LHCN-M2 (cell line): ENCODE results near the gene RXRG. TPM values are rescaled to one million over a fixed set of nuclear protein-coding genes. Genes with fewer than 3 reads are reported as not detected.

Source experiments
- DNase-seq: peaks from one replicate; pipeline ENCODE4 v3.0.0-alpha.2; 2012; ENCODE audit warnings: low read depth
- total RNA-seq: library from RNA; depleted of rRNA; stranded (reverse); fragments of >200 nt; gene quantifications from 2 replicates; pipeline ENCODE4 v1.2.3, GENCODE V29; 2014

RXRG gene
- total RNA-seq, 1 experiment from 2014 or later: not detected

- DNase-seq: no peak
Measured at GRCh38 chr1:165451691-165452090, 6.8 kb upstream of the RXRG start.

- DNase-seq: no peak
Measured at GRCh38 chr1:165449131-165449530, 4.2 kb upstream of the RXRG start.

- DNase-seq: no peak
Measured at GRCh38 chr1:165445388-165445787, 462 bp upstream of the RXRG start.

- no peak for DNase-seq
Measured at GRCh38 chr1:165443539-165444311, 1.2 kb downstream of the RXRG start.

- no peak for DNase-seq
Measured at GRCh38 chr1:165442653-165443052, 2.3 kb downstream of the RXRG start.

- no peak for DNase-seq
Measured at GRCh38 chr1:165442053-165442452, 2.9 kb downstream of the RXRG start.

GRCh38 chr1:165441166-165441880 lies 3.6 kb downstream of the RXRG start:
- DNase-seq: no peak

GRCh38 chr1:165439330-165439729 lies 5.6 kb downstream of the RXRG start:
- no peak for DNase-seq

GRCh38 chr1:165436994-165437393 lies 7.9 kb downstream of the RXRG start:
- DNase-seq: no peak

- no peak for DNase-seq
Measured at GRCh38 chr1:165435801-165436200, 9.1 kb downstream of the RXRG start.

GRCh38 chr1:165434281-165434680 lies 10.6 kb downstream of the RXRG start:
- no peak for DNase-seq

- no peak for DNase-seq
Measured at GRCh38 chr1:165431079-165431478, 13.8 kb downstream of the RXRG start.

GRCh38 chr1:165426745-165427144 lies 18.2 kb downstream of the RXRG start:
- no peak for DNase-seq

GRCh38 chr1:165425621-165426020 lies 19.3 kb downstream of the RXRG start:
- DNase-seq: no peak

- no peak for DNase-seq
Measured at GRCh38 chr1:165424454-165425216, 20.3 kb downstream of the RXRG start.

- DNase-seq: no peak
Measured at GRCh38 chr1:165423136-165423535, 21.8 kb downstream of the RXRG start.

- no peak for DNase-seq
Measured at GRCh38 chr1:165420655-165421054, 24.3 kb downstream of the RXRG start.

- no peak for DNase-seq
Measured at GRCh38 chr1:165419839-165420238, 25.1 kb downstream of the RXRG start.

GRCh38 chr1:165418195-165418594 lies 26.7 kb downstream of the RXRG start:
- DNase-seq: no peak

GRCh38 chr1:165416876-165417275 lies 28.1 kb downstream of the RXRG start:
- DNase-seq: no peak

- no peak for DNase-seq
Measured at GRCh38 chr1:165415068-165415467, 29.9 kb downstream of the RXRG start.

- no peak for DNase-seq
Measured at GRCh38 chr1:165414620-165415019, 30.3 kb downstream of the RXRG start.
